ENCODE data around the gene WDR17.

- TF ChIP-seq ZBTB7A (IDR thresholded peaks at IDR 0.05; ENCODE audit: low read depth) = no peak
- no peak for TF ChIP-seq NFIC (IDR thresholded peaks at IDR 0.05)
- no peak for TF ChIP-seq YY1 (IDR thresholded peaks at IDR 0.05; ENCODE audit: low read depth)
- no peak for TF ChIP-seq MAX (IDR thresholded peaks at IDR 0.05)
- no peak for TF ChIP-seq TAF1 (IDR thresholded peaks at IDR 0.05; ENCODE audit: low read depth)
- TF ChIP-seq FOXM1 (IDR thresholded peaks at IDR 0.05; ENCODE audit: borderline replicate concordance, low read depth) = no peak
- TF ChIP-seq EP300 (IDR thresholded peaks at IDR 0.05; ENCODE audit: borderline replicate concordance) = no peak
- no peak for TF ChIP-seq REST (IDR thresholded peaks at IDR 0.05; ENCODE audit: low read depth)
- no peak for TF ChIP-seq CEBPB (IDR thresholded peaks at IDR 0.05)
Observed at GRCh38 chr4:176053785-176054184, 11.9 kb upstream of the WDR17 start.

All from Ishikawa (cell line).